ENCODE measurements around the gene DDX39B. TPM values are rescaled to one million over a fixed set of nuclear protein-coding genes. Genes with fewer than 3 reads are reported as not detected.
A peak's percentile ranks its signal among the peaks of the same experiment; 100 is the strongest.

The DDX39B gene
- total and polyA plus RNA-seq, 2 donors (not counting 3 experiments of a cell fraction or from before 2014, with no cell fraction given) = 453 to 766 TPM

- Histone ChIP-seq H3K27ac (ENCODE audit: insufficient read depth, low read depth, low read length) (peak overlapping the region; percentile 98), H3K9ac (replicated peaks; ENCODE audit: extremely low read depth, insufficient read depth, low read length) (peak overlapping the region; percentile 62), H2AFZ (ENCODE audit: low read depth, low read length) (peak overlapping the region; percentile 40), H3K9me1 (replicated peaks; ENCODE audit: control insufficient read depth, extremely low read depth, insufficient read depth, low read length) (no peaks in the 10 kb centered on the region), H3K9me3 (replicated peaks; ENCODE audit: control insufficient read depth, insufficient read depth, low read length) (no peaks in the 10 kb centered on the region), H3K79me2 (ENCODE audit: control insufficient read depth, insufficient read depth, low read length) (no peaks in the 10 kb centered on the region), H3K27me3 (ENCODE audit: control insufficient read depth in 2 of 2, insufficient read depth in 2 of 2, low read length in 2 of 2) (no peaks in the 10 kb centered on the region), H3K4me2 (ENCODE audit: insufficient read depth, low read length) (peak overlapping the region; percentile 68), H3K4me1 (ENCODE audit: control insufficient read depth, extremely low read depth, insufficient read depth, low read length) (peaks cover 24% of the 10 kb centered on the region), H3K4me3 (replicated peaks in 1 of 3; ENCODE audit: insufficient read depth in 1 of 3, low read depth in 1 of 3, low read length in 3 of 3) (no peak overlapping the region), H4K20me1 (replicated peaks; ENCODE audit: control insufficient read depth, extremely low read depth, insufficient read depth, low read length) (no peaks in the 10 kb centered on the region), H3K36me3 (ENCODE audit: control insufficient read depth in 2 of 2, extremely low read depth in 1 of 2, insufficient read depth in 2 of 2, low read length in 2 of 2) (peaks cover 2 to 6% of the 10 kb centered on the region in 2 experiments)
- FAIRE-seq (no peak), DNase-seq (ENCODE audit: low read depth, low spot score) (no peak)
- dilution Hi-C loops (cut with MboI; ENCODE audit: extremely low pct_ligation_motif_present, low sequenced_read_pairs) = no loop called here
- no peak for TF ChIP-seq GATA2 (IDR thresholded peaks at IDR 0.05; ENCODE audit: insufficient read depth, insufficient read length, low read depth, low read length)
- TF ChIP-seq JUN (IDR thresholded peaks at IDR 0.05; ENCODE audit: borderline replicate concordance, insufficient read depth, insufficient read length, low read depth) = peak; percentile 29
- TF ChIP-seq FOS (IDR thresholded peaks at IDR 0.05; ENCODE audit: borderline replicate concordance, insufficient read depth, low read length) = peak; percentile 9
- TF ChIP-seq CTCF (IDR thresholded peaks at IDR 0.05; ENCODE audit: extremely low read depth in 1 of 2, insufficient read depth in 1 of 2, low read depth in 1 of 2, low read length in 2 of 2) = no peak
- no TSS peak for BruUV-seq (replicated peaks)
- ChIA-PET CTCF (interaction anchor here (1.1 to 5.4 kb wide), 4 partner anchors 9 to 32 kb away, joined by 3 to 29 read pairs (median 4); no protein-coding TSS in a partner anchor), POLR2A (no interaction called here)
- intact Hi-C loops (cut with micrococcal nuclease) = no loop called here
These were observed 16.3 kb downstream of the DDX39B start for GRCh38 chr6:31525553-31525931.

- dilution Hi-C loops (cut with MboI; ENCODE audit: extremely low pct_ligation_motif_present, low sequenced_read_pairs) (no loop called here), intact Hi-C loops (cut with micrococcal nuclease) (no loop called here)
- CTCF ChIA-PET = no interaction called here
- TF ChIP-seq POLR2A (IDR thresholded peaks at IDR 0.05; ENCODE audit: low read depth, low read length) = no peak
- no peak for TF ChIP-seq POLR2AphosphoS5 (IDR thresholded peaks at IDR 0.05; ENCODE audit: insufficient read depth, low read depth, low read length)
- TF ChIP-seq EZH2 (IDR thresholded peaks at IDR 0.05; ENCODE audit: borderline replicate concordance, low read depth, low read length, severe bottlenecking) = no peak
- TF ChIP-seq GATA2 (IDR thresholded peaks at IDR 0.05; ENCODE audit: insufficient read depth, insufficient read length, low read depth, low read length) = no peak
- no peak for TF ChIP-seq CTCF (IDR thresholded peaks at IDR 0.05; ENCODE audit: extremely low read depth in 1 of 2, insufficient read depth in 1 of 2, low read depth in 1 of 2, low read length in 2 of 2)
- no peak for TF ChIP-seq FOS (IDR thresholded peaks at IDR 0.05; ENCODE audit: borderline replicate concordance, insufficient read depth, low read length)
- TF ChIP-seq, protein P1, sequence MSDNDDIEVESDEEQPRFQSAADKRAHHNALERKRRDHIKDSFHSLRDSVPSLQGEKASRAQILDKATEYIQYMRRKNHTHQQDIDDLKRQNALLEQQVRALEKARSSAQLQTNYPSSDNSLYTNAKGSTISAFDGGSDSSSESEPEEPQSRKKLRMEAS (IDR thresholded peaks at IDR 0.05; ENCODE audit: insufficient read depth, insufficient read length) = no peak
- no peak for TF ChIP-seq JUN (IDR thresholded peaks at IDR 0.05; ENCODE audit: borderline replicate concordance, insufficient read depth, insufficient read length, low read depth)
- TF ChIP-seq MYC (IDR thresholded peaks at IDR 0.05; ENCODE audit: low read depth, low read length) = no peak
- Histone ChIP-seq H3K27ac (ENCODE audit: insufficient read depth, low read depth, low read length) (no peak overlapping the region), H3K27me3 (ENCODE audit: control insufficient read depth in 2 of 2, insufficient read depth in 2 of 2, low read length in 2 of 2) (no peaks in the 10 kb centered on the region), H3K9me3 (replicated peaks; ENCODE audit: control insufficient read depth, insufficient read depth, low read length) (no peaks in the 10 kb centered on the region), H3K4me1 (ENCODE audit: control insufficient read depth, extremely low read depth, insufficient read depth, low read length) (peaks cover 17% of the 10 kb centered on the region), H3K36me3 (ENCODE audit: control insufficient read depth in 2 of 2, extremely low read depth in 1 of 2, insufficient read depth in 2 of 2, low read length in 2 of 2) (no peaks in the 10 kb centered on the region), H3K9ac (replicated peaks; ENCODE audit: extremely low read depth, insufficient read depth, low read length) (no peak overlapping the region), H3K9me1 (replicated peaks; ENCODE audit: control insufficient read depth, extremely low read depth, insufficient read depth, low read length) (no peaks in the 10 kb centered on the region), H3K4me3 (replicated peaks in 1 of 3; ENCODE audit: insufficient read depth in 1 of 3, low read depth in 1 of 3, low read length in 3 of 3) (no peak overlapping the region), H3K4me2 (ENCODE audit: insufficient read depth, low read length) (no peak overlapping the region), H4K20me1 (replicated peaks; ENCODE audit: control insufficient read depth, extremely low read depth, insufficient read depth, low read length) (no peaks in the 10 kb centered on the region), H2AFZ (ENCODE audit: low read depth, low read length) (no peak overlapping the region), H3K79me2 (ENCODE audit: control insufficient read depth, insufficient read depth, low read length) (no peaks in the 10 kb centered on the region)
- no peak for DNase-seq (ENCODE audit: low read depth, low spot score)
- POLR2A ChIA-PET = no interaction called here
- FAIRE-seq = no peak
- no TSS peak for BruUV-seq (replicated peaks)
These were observed 20.0 kb downstream of the DDX39B start for GRCh38 chr6:31521835-31522234.

Measured in endothelial cell of umbilical vein (primary cell).